GM12878 (cell line): ENCODE results near the gene RAP1GAP.

Source experiments
- CEBPB ChIP-seq, 2 experiments: fragments of 150-350 bp in 1 of 2; IDR thresholded peaks; 2 replicates each; pipeline ENCODE4 v1.6.1; 2012 to 2014; ENCODE audit warnings: low read depth in 2 of 2, low read length in 2 of 2, borderline replicate concordance in 1 of 2, inconsistent platforms in 1 of 2
- CHD2 ChIP-seq: IDR thresholded peaks from 2 replicates; pipeline ENCODE4 v1.6.1; 2011; ENCODE audit warnings: low read depth, low read length, improper control_type of control experiment, borderline replicate concordance
- POLR2A ChIP-seq: IDR thresholded peaks from 2 replicates; pipeline ENCODE4 v1.6.1; 2011; ENCODE audit warnings: low read depth, mild to moderate bottlenecking, low read length
- POLR2AphosphoS5 ChIP-seq: IDR thresholded peaks from 2 replicates; pipeline ENCODE4 v1.6.1; 2011; ENCODE audit warnings: mild to moderate bottlenecking, low read length, inconsistent platforms

GRCh38 chr1:21628798-21629393 is 40.3 kb downstream of the RAP1GAP start:
- TF ChIP-seq POLR2A (no peak), CHD2 (no peak), POLR2AphosphoS5 (no peak), CEBPB (IDR thresholded peaks at IDR 0.05; ENCODE audit: borderline replicate concordance in 1 of 2, low read depth in 2 of 2, low read length in 2 of 2) (no peak)
